Esophagus (tissue), 2 donors: ENCODE data around the gene HNRNPH2. TPM values are rescaled to one million over a fixed set of nuclear protein-coding genes. Genes with fewer than 3 reads are reported as not detected.

Experiments
- H3K27ac ChIP-seq, 2 donors: one replicate each; pipeline ENCODE4 v1.5.1; 2013; ENCODE audit warnings: low read depth in 2 of 2, mild to moderate bottlenecking in 2 of 2, inconsistent platforms in 1 of 2, low read length in 1 of 2, moderate library complexity in 1 of 2
- H3K27me3 ChIP-seq, 2 donors: one replicate each; pipeline ENCODE4 v1.6.1; 2013; ENCODE audit warnings: low read length in 2 of 2, control low read depth in 1 of 2, mild to moderate bottlenecking in 1 of 2; ENCODE audit not compliant: insufficient read depth in 2 of 2, control insufficient read depth in 1 of 2
- H3K36me3 ChIP-seq, 2 donors: one replicate each; pipeline ENCODE4 v1.6.1; 2013; ENCODE audit warnings: low read length in 1 of 2; ENCODE audit not compliant: control insufficient read depth in 2 of 2, insufficient read depth in 2 of 2
- H3K4me1 ChIP-seq, 2 donors: one replicate each; pipeline ENCODE4 v1.6.1; 2013; ENCODE audit warnings: low read length in 1 of 2; ENCODE audit not compliant: control insufficient read depth in 2 of 2, insufficient read depth in 2 of 2
- H3K4me3 ChIP-seq, 2 donors: one replicate each; pipeline ENCODE4 v1.5.1; 2013; ENCODE audit warnings: low read length in 2 of 2, mild to moderate bottlenecking in 2 of 2, low read depth in 1 of 2, moderate library complexity in 1 of 2
- H3K9me3 ChIP-seq, 2 donors: one replicate each; pipeline ENCODE4 v1.6.1; 2013; ENCODE audit warnings: mild to moderate bottlenecking in 2 of 2, low read depth in 1 of 2, low read length in 1 of 2, moderate library complexity in 1 of 2; ENCODE audit not compliant: control insufficient read depth in 2 of 2, insufficient read depth in 1 of 2
- whole genome bisulfite sequencing, 2 donors: extraction: QIAGEN DNeasy Blood & Tissue Kit; methylation state at CpG; one replicate each; pipeline ENCODE4 v1.1.7; 2013; 5-methylcytosine and 5-hydroxymethylcytosine counted together
- polyA plus RNA-seq, 2 donors: library from polyadenylated mRNA; stranded (reverse); fragments of 200-250 nt; gene quantifications; one replicate each; pipeline ENCODE4 v1.2.3, GENCODE V29; 2013
- donor health status: healthy with polysubstance abuse.
- donor health status: Bipolar disorder and iron deficiency.

The HNRNPH2 gene, protein sequence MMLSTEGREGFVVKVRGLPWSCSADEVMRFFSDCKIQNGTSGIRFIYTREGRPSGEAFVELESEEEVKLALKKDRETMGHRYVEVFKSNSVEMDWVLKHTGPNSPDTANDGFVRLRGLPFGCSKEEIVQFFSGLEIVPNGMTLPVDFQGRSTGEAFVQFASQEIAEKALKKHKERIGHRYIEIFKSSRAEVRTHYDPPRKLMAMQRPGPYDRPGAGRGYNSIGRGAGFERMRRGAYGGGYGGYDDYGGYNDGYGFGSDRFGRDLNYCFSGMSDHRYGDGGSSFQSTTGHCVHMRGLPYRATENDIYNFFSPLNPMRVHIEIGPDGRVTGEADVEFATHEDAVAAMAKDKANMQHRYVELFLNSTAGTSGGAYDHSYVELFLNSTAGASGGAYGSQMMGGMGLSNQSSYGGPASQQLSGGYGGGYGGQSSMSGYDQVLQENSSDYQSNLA
- 10 to 100 TPM; 31.5 to 51.5 TPM for polyA plus RNA-seq

DNA sequence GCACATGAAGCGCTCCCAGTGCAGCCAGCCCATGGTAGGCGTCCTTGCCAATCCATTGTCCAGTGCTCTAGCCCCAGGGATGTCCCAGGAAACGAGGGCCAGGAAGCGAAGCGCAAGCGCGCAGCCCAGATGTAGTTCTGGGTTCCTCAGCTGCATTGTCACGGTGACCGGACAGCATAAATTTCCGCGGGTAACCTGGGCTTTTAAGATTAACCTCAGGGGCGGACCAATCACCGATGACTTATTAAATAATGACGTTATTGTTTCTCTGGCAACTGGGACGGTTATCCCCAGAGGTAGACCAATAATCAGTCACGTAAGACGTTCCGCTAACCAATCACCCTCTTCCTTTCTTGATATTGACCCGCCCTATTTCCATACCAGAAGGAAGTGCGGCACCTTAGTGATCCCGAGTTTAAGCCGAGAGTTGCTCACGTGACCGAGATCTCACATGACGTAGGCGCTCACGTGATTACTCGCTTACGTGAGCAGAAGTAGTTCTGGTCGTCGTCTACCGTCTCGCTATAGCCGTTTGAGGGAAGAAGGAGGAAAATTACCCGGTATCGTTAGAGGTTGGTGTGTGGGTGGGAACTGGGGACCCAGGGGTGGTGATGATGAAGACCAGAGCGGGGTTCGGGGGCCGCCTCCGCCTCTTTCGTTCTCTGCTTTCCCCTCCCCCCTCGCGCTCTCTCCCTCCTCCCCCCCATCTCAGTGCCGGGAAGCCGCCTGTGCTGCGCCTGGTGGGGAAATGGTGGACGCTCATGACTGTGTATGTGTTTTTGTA lies at the start of gene HNRNPH2, which contains the start of gene GLA:
Gene HNRNPH2 (plus strand): TSS at position 475 of the 784 bp plus-strand sequence. CDS start 3,767 bp downstream, outside the sequence.
Gene GLA (minus strand): TSS at position 178 of the 784 bp plus-strand sequence. CDS start 22 bp downstream, at position 156.
- no peaks in the 10 kb centered on the region for H3K4me1 ChIP-seq
- WGBS, 2 donors = 0 to 36% methylated on average over 41 to 43 of the region's 47 CpGs
- H3K36me3 ChIP-seq = peaks cover 0 to 5% of the 10 kb centered on the region in 2 donors

DNA sequence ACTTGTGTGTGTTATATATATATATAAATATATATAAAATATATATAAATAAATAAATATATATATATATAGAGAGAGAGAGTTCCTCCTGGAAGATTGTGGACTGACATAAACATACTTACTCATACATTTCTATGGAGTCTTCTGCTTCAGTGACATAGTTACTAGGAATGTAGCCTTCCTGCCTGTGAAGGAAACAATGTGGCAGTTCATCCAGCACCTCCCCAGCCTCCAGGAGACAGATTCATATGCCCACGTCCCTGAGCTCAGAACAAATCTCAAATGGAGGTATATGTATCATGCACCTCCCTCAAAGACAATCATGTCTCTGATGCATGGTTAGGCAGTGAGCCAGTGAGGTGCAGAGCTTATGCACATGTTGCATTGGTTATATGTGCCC lies 48.1 kb upstream of the HNRNPH2 start:
- Histone ChIP-seq H3K36me3 (no peaks in the 10 kb centered on the region), H3K27me3 (no peaks in the 10 kb centered on the region)
- 48 to 61% methylated on average over 1 of the region's 1 CpG for WGBS, 2 donors

More for the DNA sequence above, at the start of gene HNRNPH2, which contains the start of gene GLA:
- peak within 1 kb of the TSS; percentile 53 to 62 for H3K4me3 ChIP-seq
- H3K27me3 ChIP-seq = no peaks in the 10 kb centered on the region
- H3K9me3 ChIP-seq = peaks cover 0 to 3% of the 10 kb centered on the region in 2 donors
- H3K27ac ChIP-seq = peak within 1 kb of the TSS; percentile 97

DNA sequence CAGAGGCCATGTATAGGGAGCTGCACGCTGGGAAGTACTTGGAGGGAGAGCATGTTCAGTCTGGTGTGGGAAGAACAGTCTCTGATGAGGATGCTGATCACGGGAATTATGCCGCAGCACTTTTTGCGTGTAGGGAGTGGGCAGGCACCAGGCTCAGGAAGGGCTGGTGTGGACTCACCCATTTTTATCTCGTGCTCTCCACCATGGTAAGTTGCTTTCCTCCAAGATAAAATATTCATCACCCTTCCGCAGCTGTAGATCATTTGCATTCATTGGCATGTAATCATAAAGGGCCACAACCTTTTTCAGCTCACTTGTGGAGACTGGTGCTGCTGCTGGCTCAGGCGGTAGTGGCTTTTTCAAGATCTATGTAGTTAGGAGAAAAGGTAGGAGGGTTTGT lies 47.6 kb upstream of the HNRNPH2 start:
- 75 to 76% methylated on average over 7 of the region's 7 CpGs for WGBS, 2 donors
- H3K27me3 ChIP-seq = no peaks in the 10 kb centered on the region
- H3K4me1 ChIP-seq = peaks cover 0 to 4% of the 10 kb centered on the region in 2 donors
- H3K36me3 ChIP-seq = no peaks in the 10 kb centered on the region
- no peak overlapping the region for H3K27ac ChIP-seq
- H3K4me3 ChIP-seq = no peak overlapping the region
- H3K9me3 ChIP-seq = no peaks in the 10 kb centered on the region

More for the DNA sequence above, 48.1 kb upstream of the HNRNPH2 start:
- no peaks in the 10 kb centered on the region for H3K9me3 ChIP-seq
- H3K4me1 ChIP-seq = peaks cover 0 to 4% of the 10 kb centered on the region in 2 donors
- H3K27ac ChIP-seq = no peak overlapping the region
- no peak overlapping the region for H3K4me3 ChIP-seq

DNA sequence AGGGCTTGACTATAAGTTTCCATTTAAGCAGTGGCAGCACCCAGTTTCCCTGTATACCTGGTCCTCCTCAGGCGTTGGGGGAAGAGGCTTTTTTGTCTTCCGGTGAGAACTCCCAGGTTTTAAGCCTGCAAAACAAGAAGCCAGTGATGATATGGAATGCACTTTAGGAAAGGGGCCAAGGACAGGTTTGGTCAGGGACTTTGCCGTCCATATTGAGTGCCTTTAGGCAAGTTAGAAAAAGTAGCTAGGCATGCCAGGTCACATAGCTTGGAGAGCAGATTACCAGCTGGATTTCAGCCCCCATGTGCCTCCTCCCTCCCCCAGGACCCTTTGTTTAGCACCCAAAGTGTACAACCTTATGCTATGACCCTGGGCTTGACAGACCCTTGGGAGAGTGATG lies 45.9 kb upstream of the HNRNPH2 start:
- Histone ChIP-seq H3K4me1 (peaks cover 0 to 4% of the 10 kb centered on the region in 2 donors), H3K36me3 (no peaks in the 10 kb centered on the region), H3K4me3 (no peak overlapping the region), H3K9me3 (no peaks in the 10 kb centered on the region), H3K27me3 (no peaks in the 10 kb centered on the region), H3K27ac (no peak overlapping the region)
- 55 to 67% methylated on average over 3 of the region's 3 CpGs for WGBS, 2 donors

DNA sequence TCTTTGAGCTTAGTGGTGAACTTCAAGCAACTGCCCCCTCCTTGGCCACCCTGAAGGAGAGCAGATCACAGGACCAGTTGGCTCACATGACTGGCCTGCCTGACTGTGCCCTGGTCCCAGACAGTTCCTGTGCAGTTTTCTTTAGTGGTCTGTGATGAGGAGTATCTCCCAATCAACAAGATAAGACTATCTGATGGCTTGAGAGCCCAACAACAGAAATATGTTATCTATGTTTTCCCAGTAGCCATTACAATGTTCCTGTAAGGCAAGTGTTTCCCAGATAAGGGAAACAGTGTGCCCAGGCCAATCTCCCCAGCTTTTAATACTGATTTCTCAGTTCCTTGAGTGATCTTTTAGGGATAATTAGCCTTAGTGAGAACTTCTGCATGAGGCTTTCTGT lies 45.3 kb upstream of the HNRNPH2 start:
- Histone ChIP-seq H3K9me3 (no peaks in the 10 kb centered on the region), H3K36me3 (no peaks in the 10 kb centered on the region), H3K4me1 (peaks cover 0 to 4% of the 10 kb centered on the region in 2 donors), H3K27ac (no peak overlapping the region), H3K27me3 (no peaks in the 10 kb centered on the region), H3K4me3 (no peak overlapping the region)

DNA sequence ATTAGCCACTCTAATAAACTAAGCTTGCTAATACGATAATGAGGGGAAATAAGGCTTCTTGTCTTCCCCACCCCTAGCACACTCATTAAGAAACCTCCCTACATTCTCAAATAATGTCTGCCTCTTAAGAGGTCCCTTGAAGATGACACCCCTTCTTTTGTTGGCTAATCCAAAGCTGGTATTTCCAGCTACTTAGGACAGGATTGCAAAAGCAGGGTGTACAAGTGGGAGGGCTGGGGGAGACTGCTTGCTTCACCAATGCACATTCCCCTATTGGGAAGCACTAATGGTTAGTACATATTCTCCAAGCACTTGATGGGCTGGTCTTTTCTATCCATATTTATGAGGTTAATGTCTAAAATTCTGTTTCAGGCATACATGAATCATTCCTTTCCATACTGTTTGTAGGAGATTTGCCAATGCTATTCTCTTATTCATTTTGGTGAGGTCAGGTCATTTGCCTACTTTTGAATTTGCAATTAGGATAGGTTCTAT lies 42.7 kb upstream of the HNRNPH2 start:
- H3K4me3 ChIP-seq = no peak overlapping the region
- no peaks in the 10 kb centered on the region for H3K9me3 ChIP-seq
- WGBS, 2 donors = 56 to 87% methylated on average over 1 of the region's 1 CpG
- H3K36me3 ChIP-seq = no peaks in the 10 kb centered on the region
- H3K27me3 ChIP-seq = no peaks in the 10 kb centered on the region
- peaks cover 0 to 4% of the 10 kb centered on the region in 2 donors for H3K4me1 ChIP-seq
- no peak overlapping the region for H3K27ac ChIP-seq

DNA sequence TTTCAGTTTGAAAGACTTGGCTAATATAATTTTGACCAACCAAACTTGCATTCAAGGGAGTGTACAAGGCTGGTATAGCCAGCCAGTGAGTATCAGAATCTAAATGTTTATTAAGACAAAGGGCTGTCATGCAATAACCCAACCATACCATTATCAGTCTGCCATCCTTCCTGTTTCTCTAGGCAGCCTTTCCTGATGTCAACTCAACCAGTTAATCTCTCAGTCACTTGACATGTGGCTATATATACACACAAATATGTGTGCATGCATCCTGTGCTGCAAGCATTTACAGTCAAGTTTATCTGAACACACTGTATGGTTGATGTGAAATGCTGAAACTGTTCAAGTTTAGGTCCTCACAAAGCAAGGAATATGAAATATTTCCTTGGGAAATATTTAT lies 39.2 kb upstream of the HNRNPH2 start:
- no peaks in the 10 kb centered on the region for H3K36me3 ChIP-seq
- no peaks in the 10 kb centered on the region for H3K9me3 ChIP-seq
- no peaks in the 10 kb centered on the region for H3K4me1 ChIP-seq
- peaks cover 0 to 3% of the 10 kb centered on the region in 2 donors for H3K27me3 ChIP-seq
- H3K4me3 ChIP-seq = no peak overlapping the region
- H3K27ac ChIP-seq = no peak overlapping the region

DNA sequence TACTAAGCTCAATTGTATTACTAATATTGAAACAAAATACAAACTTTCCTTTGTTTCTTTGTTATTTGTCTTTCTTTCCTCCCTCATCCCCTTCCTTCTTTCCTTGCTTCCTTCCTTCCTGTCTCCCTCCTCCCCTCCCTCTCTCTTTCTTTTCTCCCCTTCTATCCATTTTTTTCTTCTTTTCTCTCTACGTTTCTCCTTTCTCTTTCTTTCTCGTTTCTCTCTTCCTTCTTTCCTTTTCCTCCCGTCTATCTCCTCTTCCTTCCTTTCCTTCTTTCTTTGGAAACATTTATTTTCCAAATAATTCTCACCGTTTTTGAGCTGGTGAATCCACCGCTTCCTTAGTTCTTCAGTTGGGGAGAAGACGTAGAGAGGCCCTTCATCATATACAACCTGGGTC lies 38.3 kb upstream of the HNRNPH2 start:
- H3K27ac ChIP-seq = no peak overlapping the region
- WGBS, 2 donors = 61 to 78% methylated on average over 6 of the region's 6 CpGs
- no peaks in the 10 kb centered on the region for H3K9me3 ChIP-seq
- H3K4me1 ChIP-seq = no peaks in the 10 kb centered on the region
- H3K4me3 ChIP-seq = no peak overlapping the region
- H3K27me3 ChIP-seq = peaks cover 0 to 3% of the 10 kb centered on the region in 2 donors
- H3K36me3 ChIP-seq = no peaks in the 10 kb centered on the region

DNA sequence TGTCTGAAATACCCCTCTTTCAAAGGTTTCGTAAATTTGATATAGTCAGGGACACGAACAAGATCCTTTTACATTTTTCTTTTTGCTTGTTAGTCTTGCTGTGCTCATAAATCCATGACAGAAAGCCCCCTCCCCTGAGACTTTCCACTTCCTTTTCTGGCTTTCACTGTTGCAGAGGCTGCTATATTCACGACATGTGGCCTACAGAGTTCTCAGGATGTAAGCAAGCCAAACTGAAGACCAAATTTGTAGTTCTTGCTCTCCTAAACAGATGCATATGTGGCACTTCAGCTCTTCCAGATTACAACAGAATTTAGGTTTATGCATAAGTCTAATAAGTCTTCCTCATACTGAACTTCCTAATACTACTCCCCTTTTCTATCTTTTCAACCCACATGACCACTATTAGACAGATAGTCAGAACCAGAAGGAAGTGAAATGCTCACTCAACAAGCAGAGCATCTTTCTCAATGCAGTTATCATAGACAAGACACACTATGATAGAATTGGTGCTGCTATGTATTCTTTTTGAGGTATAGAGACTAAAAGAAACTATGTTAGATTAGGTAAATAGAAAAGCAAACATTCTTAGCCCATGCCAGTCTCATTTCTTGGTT lies 37.0 kb upstream of the HNRNPH2 start:
- H3K27ac ChIP-seq = no peak overlapping the region
- no peaks in the 10 kb centered on the region for H3K9me3 ChIP-seq
- H3K27me3 ChIP-seq = peaks cover 0 to 3% of the 10 kb centered on the region in 2 donors
- no peak overlapping the region for H3K4me3 ChIP-seq
- H3K4me1 ChIP-seq = no peaks in the 10 kb centered on the region
- 62 to 63% methylated on average over 3 of the region's 3 CpGs for WGBS, 2 donors
- no peaks in the 10 kb centered on the region for H3K36me3 ChIP-seq
